Lower leg skin (tissue), 3 donors: ENCODE results near the gene POFUT2.

Experiments
- CTCF ChIP-seq, 3 donors: fragments of 450-650 bp; IDR thresholded peaks; one replicate each; pipeline ENCODE4 v1.5.1; 2016; ENCODE audit warnings: antibody characterized with exemption in 3 of 3, mild to moderate bottlenecking in 3 of 3, moderate library complexity in 2 of 3
- POLR2A ChIP-seq, 2 donors: fragments of 450-650 bp; IDR thresholded peaks; one replicate each; pipeline ENCODE4 v1.6.1; 2016 to 2017; ENCODE audit warnings: antibody characterized with exemption in 2 of 2, mild to moderate bottlenecking in 1 of 2, moderate library complexity in 1 of 2

GRCh38 chr21:45234965-45235364, 52.7 kb downstream of the POFUT2 start:
- TF ChIP-seq CTCF (IDR thresholded peaks at IDR 0.05) (no peak), POLR2A (IDR thresholded peaks at IDR 0.05) (no peak)
